A673 (cell line): ENCODE measurements around the gene TMEM121.

Experiments used
- CTCF ChIP-seq: fragments of 300-800, 200-600 bp; sonication (generic); conservative IDR thresholded peaks from 2 replicates; pipeline ENCODE4 v1.5.1; 2017; ENCODE audit warnings: low read depth, mild to moderate bottlenecking, antibody characterized with exemption, low read length, moderate library complexity, mixed read lengths
- EZH2 ChIP-seq: fragments of 200-600 bp; sonication (generic); IDR thresholded peaks from 2 replicates; pipeline ENCODE4 v1.6.1; 2017; ENCODE audit warnings: borderline replicate concordance, low read depth, mild to moderate bottlenecking, mixed read lengths, antibody characterized with exemption, low read length; ENCODE audit not compliant: poor library complexity, severe bottlenecking

- no peak for TF ChIP-seq CTCF
- no peak for TF ChIP-seq EZH2
These were observed 41.4 kb upstream of the TMEM121 start for GRCh38 chr14:105484997-105485393.
